GM12875 (cell line): ENCODE measurements around the gene ALB.

ENCODE experiments used
- H3K4me3 ChIP-seq: one replicate; pipeline ENCODE4 v1.5.1; 2011; ENCODE audit warnings: low read depth, low read length, control low read depth
- TF ChIP-seq, protein P1 (sequence below): IDR thresholded peaks from 2 replicates; pipeline ENCODE4 v1.5.1; 2011; ENCODE audit warnings: low read depth, mild to moderate bottlenecking, control low read depth, inconsistent platforms, low read length, moderate library complexity, borderline replicate concordance; ENCODE audit not compliant: insufficient read depth

Gene ALB

DNA sequence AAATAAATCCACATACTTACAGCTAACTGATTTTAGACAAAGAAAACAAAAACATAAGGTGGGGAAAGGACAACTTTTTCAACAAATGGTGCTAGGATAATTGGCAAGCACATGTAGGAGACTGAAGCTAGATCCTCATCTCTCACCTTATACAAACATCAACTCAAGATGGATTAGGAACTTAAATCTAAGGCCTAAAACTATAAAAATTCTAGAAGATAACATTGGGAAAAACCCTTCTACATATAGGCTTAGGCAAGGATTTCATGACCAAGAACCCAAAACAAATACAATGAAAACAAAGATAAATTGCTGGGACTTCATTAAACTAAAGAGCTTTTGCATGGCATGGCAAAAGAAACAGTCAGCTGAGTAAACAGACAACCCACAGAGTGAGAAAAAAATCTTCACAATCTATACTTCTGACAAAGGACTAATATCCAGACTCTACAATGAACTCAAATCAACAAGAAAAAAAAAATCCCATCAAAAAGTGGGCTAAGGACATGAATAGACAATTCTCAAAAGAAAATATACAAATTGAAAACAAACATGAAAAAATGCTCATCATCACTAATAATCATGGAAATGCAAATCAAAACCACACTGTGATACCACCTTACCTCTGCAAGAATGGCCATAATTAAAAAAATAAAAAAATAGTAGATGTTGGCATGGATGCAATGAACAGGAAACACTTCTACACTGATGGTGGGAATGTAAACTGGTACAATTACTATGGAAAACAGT lies 17.8 kb downstream of the ALB start:
- no peak overlapping the region for H3K4me3 ChIP-seq
- TF ChIP-seq, protein P1, sequence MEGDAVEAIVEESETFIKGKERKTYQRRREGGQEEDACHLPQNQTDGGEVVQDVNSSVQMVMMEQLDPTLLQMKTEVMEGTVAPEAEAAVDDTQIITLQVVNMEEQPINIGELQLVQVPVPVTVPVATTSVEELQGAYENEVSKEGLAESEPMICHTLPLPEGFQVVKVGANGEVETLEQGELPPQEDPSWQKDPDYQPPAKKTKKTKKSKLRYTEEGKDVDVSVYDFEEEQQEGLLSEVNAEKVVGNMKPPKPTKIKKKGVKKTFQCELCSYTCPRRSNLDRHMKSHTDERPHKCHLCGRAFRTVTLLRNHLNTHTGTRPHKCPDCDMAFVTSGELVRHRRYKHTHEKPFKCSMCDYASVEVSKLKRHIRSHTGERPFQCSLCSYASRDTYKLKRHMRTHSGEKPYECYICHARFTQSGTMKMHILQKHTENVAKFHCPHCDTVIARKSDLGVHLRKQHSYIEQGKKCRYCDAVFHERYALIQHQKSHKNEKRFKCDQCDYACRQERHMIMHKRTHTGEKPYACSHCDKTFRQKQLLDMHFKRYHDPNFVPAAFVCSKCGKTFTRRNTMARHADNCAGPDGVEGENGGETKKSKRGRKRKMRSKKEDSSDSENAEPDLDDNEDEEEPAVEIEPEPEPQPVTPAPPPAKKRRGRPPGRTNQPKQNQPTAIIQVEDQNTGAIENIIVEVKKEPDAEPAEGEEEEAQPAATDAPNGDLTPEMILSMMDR, result no peak

DNA sequence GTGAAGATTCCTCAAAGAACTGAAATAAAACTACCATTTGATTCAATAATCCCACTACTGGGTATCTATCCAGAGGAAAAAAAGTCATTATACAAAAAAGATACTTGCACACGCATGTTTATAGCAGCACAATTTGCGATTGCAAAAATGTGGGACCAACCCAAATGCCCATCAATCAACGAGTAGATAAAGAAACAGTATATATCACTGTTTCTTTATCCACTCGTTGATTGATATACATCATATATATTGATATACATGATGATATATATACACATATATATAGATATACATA lies 18.3 kb downstream of the ALB start:
- no peak overlapping the region for H3K4me3 ChIP-seq
- TF ChIP-seq, protein P1, result no peak

- TF ChIP-seq, protein P1, result no peak
These were observed 19.1 kb downstream of the ALB start for GRCh38 chr4:73423184-73423583.

DNA sequence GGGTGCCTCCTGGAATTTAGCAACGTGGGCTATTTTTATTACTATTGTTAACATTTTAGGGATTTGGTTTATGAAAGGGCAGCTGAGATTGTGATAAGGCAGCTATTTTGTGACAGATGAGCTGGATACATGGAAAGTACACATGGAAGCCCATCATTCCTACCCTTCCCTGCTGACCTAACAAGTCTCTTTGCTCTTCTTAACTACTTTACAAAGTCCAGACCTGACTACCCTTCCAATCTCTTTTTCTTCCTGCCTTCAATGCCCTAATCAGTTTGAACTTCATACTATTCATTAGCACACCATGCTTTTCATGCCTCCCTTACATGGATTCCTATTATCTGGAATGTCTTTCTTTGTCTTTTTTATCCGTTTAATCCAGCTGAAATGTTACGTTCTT lies 22.6 kb downstream of the ALB start:
- TF ChIP-seq, protein P1, result no peak
- no peak overlapping the region for H3K4me3 ChIP-seq

More at GRCh38 chr4:73423184-73423583, 19.1 kb downstream of the ALB start:
- no peak overlapping the region for H3K4me3 ChIP-seq

DNA sequence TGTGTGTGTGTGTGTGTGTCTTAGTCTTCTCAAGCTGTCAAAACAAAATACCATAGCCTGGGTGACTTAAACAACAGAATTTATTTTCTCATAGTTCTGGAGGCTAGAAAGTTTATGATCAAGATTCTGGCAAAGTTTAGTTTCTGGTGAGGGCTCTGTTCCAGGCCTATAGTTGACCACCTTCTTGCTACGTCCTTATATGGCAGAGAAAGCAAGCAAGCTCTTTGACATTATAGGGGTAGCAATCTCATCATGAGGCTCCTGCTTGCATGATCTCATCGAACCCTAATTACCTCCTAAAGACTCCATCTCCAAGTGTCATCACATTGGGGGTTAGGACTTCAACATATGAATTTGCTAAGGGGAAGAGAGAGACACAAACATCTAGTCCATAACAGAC lies 25.0 kb downstream of the ALB start:
- TF ChIP-seq, protein P1, result no peak
- no peak overlapping the region for H3K4me3 ChIP-seq

GRCh38 chr4:73429826-73430587 lies 25.9 kb downstream of the ALB start:
- TF ChIP-seq, protein P1, result no peak

DNA sequence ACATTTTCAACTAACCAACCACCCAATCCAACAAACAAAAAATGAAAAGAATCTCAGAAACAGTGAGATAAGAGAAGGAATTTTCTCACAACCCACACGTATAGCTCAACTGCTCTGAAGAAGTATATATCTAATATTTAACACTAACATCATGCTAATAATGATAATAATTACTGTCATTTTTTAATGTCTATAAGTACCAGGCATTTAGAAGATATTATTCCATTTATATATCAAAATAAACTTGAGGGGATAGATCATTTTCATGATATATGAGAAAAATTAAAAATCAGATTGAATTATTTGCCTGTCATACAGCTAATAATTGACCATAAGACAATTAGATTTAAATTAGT lies 27.7 kb downstream of the ALB start:
- no peak overlapping the region for H3K4me3 ChIP-seq
- TF ChIP-seq, protein P1, result no peak

More at GRCh38 chr4:73429826-73430587, 25.9 kb downstream of the ALB start:
- H3K4me3 ChIP-seq, result no peak overlapping the region
